Esophagus squamous epithelium (tissue), 5 donors: ENCODE measurements around the gene CNTN2. TPM values are rescaled to one million over a fixed set of nuclear protein-coding genes. Genes with fewer than 3 reads are reported as not detected.

Experiments used
- DNase-seq: peaks from one replicate; lab custom pipeline; 2025; lab: John Stamatoyannopoulos, UW
- H3K27ac ChIP-seq, 4 donors: fragments of 200-600 bp; sonication (generic); one replicate each; pipeline ENCODE4 v1.5.1; 2016 to 2019; ENCODE audit warnings: mild to moderate bottlenecking in 1 of 4
- H3K27me3 ChIP-seq, 4 donors: fragments of 200-600 bp; sonication (generic); 1 replicate in 3 of 4; 2 replicates in 1 of 4; pipeline versions ENCODE4 v1.5.1 to v1.6.0; 2017 to 2021; ENCODE audit warnings: antibody characterized with exemption in 1 of 4
- H3K36me3 ChIP-seq, 3 donors: fragments of 200-600 bp; sonication (generic); one replicate each; pipeline ENCODE4 v1.5.1; 2016 to 2019
- H3K4me1 ChIP-seq, 3 donors: fragments of 200-600 bp; sonication (generic); one replicate each; pipeline ENCODE4 v1.5.1; 2017 to 2019
- H3K4me3 ChIP-seq, 4 donors: fragments of 200-600 bp; sonication (generic); 1 replicate in 3 of 4; 2 replicates in 1 of 4; pipeline ENCODE4 v1.5.1; 2016 to 2019; ENCODE audit warnings: mild to moderate bottlenecking in 2 of 4, moderate library complexity in 1 of 4
- H3K9me3 ChIP-seq, 3 donors: fragments of 200-600 bp; sonication (generic); one replicate each; pipeline ENCODE4 v1.5.1; 2016 to 2019
- CTCF ChIP-seq, 6 experiments: fragments of 450-650 bp in 4 of 6; fragments of 200-600 bp in 2 of 6; sonication (generic) in 2 of 6; IDR thresholded peaks; one replicate each; pipeline ENCODE4 v1.5.1; 2016 to 2019; ENCODE audit warnings: antibody characterized with exemption in 6 of 6, mild to moderate bottlenecking in 4 of 6, moderate library complexity in 4 of 6
- POLR2A ChIP-seq, 4 donors: fragments of 450-650 bp; IDR thresholded peaks; one replicate each; pipeline ENCODE4 v1.6.1; 2017; ENCODE audit warnings: antibody characterized with exemption in 4 of 4, mild to moderate bottlenecking in 4 of 4, moderate library complexity in 3 of 4
- WGBS, 2 donors: methylation state at CpG; one replicate each; pipeline ENCODE4 v1.1.5; 2018; 5-methylcytosine and 5-hydroxymethylcytosine counted together
- intact Hi-C: fragments of 100-400 bp; cut with DNase I; formaldehyde crosslinking; loops from one replicate; pipeline ENCODE4 v1.15.0; 2022
- total RNA-seq, 4 donors: library from RNA; depleted of rRNA; stranded (reverse); fragments of >200 nt; gene quantifications; one replicate each; pipeline ENCODE4 v1.1.0, GENCODE V29; 2016
- donor health status: DM: yes; HTN: yes; CAD: no.

Gene CNTN2
- total RNA-seq, 4 donors from 2014 or later = 0.19 TPM; not detected in 3

GRCh38 chr1:205015241-205015640 lies 27.8 kb upstream of the CNTN2 start:
- Histone ChIP-seq H3K36me3 (no peaks in the 10 kb centered on the region), H3K27ac (no peak overlapping the region), H3K4me1 (peaks cover 4 to 24% (median 5%) of the 10 kb centered on the region in 3 donors), H3K27me3 (peaks cover 0 to 43% (median 0%) of the 10 kb centered on the region in 4 donors), H3K4me3 (no peak overlapping the region), H3K9me3 (no peaks in the 10 kb centered on the region)
- intact Hi-C loops = no loop called here
- DNase-seq = no peak
- WGBS, 2 donors = 83% methylated on average over 1 of the region's 9 CpGs; no CpG with 5 or more reads in 1 of the 2 donors
- TF ChIP-seq CTCF (IDR thresholded peaks at IDR 0.05) = no peak
- TF ChIP-seq POLR2A (IDR thresholded peaks at IDR 0.05) = no peak

- TF ChIP-seq CTCF (IDR thresholded peaks at IDR 0.05) (no peak), POLR2A (IDR thresholded peaks at IDR 0.05) (no peak)
- Histone ChIP-seq H3K27ac (no peak overlapping the region), H3K4me1 (peaks cover 4 to 24% (median 5%) of the 10 kb centered on the region in 3 donors), H3K27me3 (peaks cover 0 to 51% (median 0%) of the 10 kb centered on the region in 4 donors), H3K4me3 (no peak overlapping the region), H3K36me3 (no peaks in the 10 kb centered on the region), H3K9me3 (no peaks in the 10 kb centered on the region)
- intact Hi-C loops = no loop called here
- 88 to 97% methylated on average over 7 to 9 of the region's 9 CpGs for WGBS, 2 donors
- no peak for DNase-seq
These were observed 26.9 kb upstream of the CNTN2 start for GRCh38 chr1:205016075-205016474.

- H3K4me1 ChIP-seq = peaks cover 4 to 24% (median 5%) of the 10 kb centered on the region in 3 donors
- intact Hi-C loops = no loop called here
- H3K9me3 ChIP-seq = no peaks in the 10 kb centered on the region
- no peak overlapping the region for H3K4me3 ChIP-seq
- no peak overlapping the region for H3K27ac ChIP-seq
- H3K36me3 ChIP-seq = no peaks in the 10 kb centered on the region
- DNase-seq = no peak
- TF ChIP-seq CTCF (IDR thresholded peaks at IDR 0.05) (no peak), POLR2A (IDR thresholded peaks at IDR 0.05) (no peak)
- WGBS, 2 donors = 87 to 89% methylated on average over 11 to 13 of the region's 13 CpGs
- peaks cover 0 to 56% (median 0%) of the 10 kb centered on the region in 4 donors for H3K27me3 ChIP-seq
These were observed 26.4 kb upstream of the CNTN2 start for GRCh38 chr1:205016584-205016983.

- H3K4me1 ChIP-seq = peaks cover 4 to 24% (median 5%) of the 10 kb centered on the region in 3 donors
- no peak overlapping the region for H3K4me3 ChIP-seq
- H3K9me3 ChIP-seq = no peaks in the 10 kb centered on the region
- TF ChIP-seq CTCF (IDR thresholded peaks at IDR 0.05) (no peak), POLR2A (IDR thresholded peaks at IDR 0.05) (no peak)
- 76 to 88% methylated on average over 5 to 6 of the region's 6 CpGs for WGBS, 2 donors
- DNase-seq = no peak
- H3K36me3 ChIP-seq = no peaks in the 10 kb centered on the region
- intact Hi-C loops = no loop called here
- H3K27me3 ChIP-seq = peaks cover 0 to 60% (median 0%) of the 10 kb centered on the region in 4 donors
- H3K27ac ChIP-seq = no peak overlapping the region
These were observed 26.0 kb upstream of the CNTN2 start for GRCh38 chr1:205017001-205017400.

GRCh38 chr1:205017766-205018165 lies 25.2 kb upstream of the CNTN2 start:
- no peak for DNase-seq
- Histone ChIP-seq H3K4me1 (peaks cover 4 to 23% (median 5%) of the 10 kb centered on the region in 3 donors), H3K27ac (no peak overlapping the region), H3K9me3 (no peaks in the 10 kb centered on the region), H3K4me3 (no peak overlapping the region), H3K36me3 (no peaks in the 10 kb centered on the region), H3K27me3 (peaks cover 0 to 68% (median 0%) of the 10 kb centered on the region in 4 donors)
- TF ChIP-seq POLR2A (IDR thresholded peaks at IDR 0.05) = no peak
- TF ChIP-seq CTCF (IDR thresholded peaks at IDR 0.05) = no peak
- intact Hi-C loops = no loop called here
- WGBS, 2 donors = 91% methylated on average over 6 of the region's 7 CpGs; no CpG with 5 or more reads in 1 of the 2 donors
